GM23338 (cell line): ENCODE data around the gene CLN6. TPM values are rescaled to one million over a fixed set of nuclear protein-coding genes. Genes with fewer than 3 reads are reported as not detected.

Source experiments
- ATAC-seq: fragments of 200-7000 bp; cut with Tn5 transposase; 3 replicates; pipeline ENCODE4 v1.9.1; 2020
- DNase-seq: peaks from one replicate; pipeline ENCODE4 v3.0.0-alpha.2; 2015; ENCODE audit warnings: low spot score
- H2AFZ ChIP-seq: fragments of 200-600 bp; sonication (generic); 2 replicates; pipeline ENCODE4 v1.8.0; 2016; ENCODE audit warnings: antibody characterized with exemption, mild to moderate bottlenecking, moderate library complexity
- H3F3A ChIP-seq: fragments of 200-600 bp; sonication (generic); replicated peaks from 2 replicates; pipeline ENCODE4 v1.8.0; 2017; ENCODE audit warnings: antibody characterized with exemption, mixed run types, low read depth
- H3K27ac ChIP-seq: fragments of 200-600 bp; sonication (generic); 2 replicates; pipeline ENCODE4 v1.6.1; 2016; ENCODE audit warnings: low read depth
- H3K27me3 ChIP-seq: fragments of 200-600 bp; sonication (generic); 2 replicates; pipeline ENCODE4 v1.8.0; 2016; ENCODE audit warnings: mild to moderate bottlenecking, mixed run types, moderate library complexity; ENCODE audit not compliant: insufficient read depth
- H3K36me3 ChIP-seq: fragments of 200-600 bp; sonication (generic); 2 replicates; pipeline ENCODE4 v1.8.0; 2016; ENCODE audit warnings: mild to moderate bottlenecking; ENCODE audit not compliant: insufficient read depth
- H3K4me1 ChIP-seq: fragments of 200-600 bp; sonication (generic); 2 replicates; pipeline ENCODE4 v1.8.0; 2016; ENCODE audit warnings: mild to moderate bottlenecking, moderate library complexity; ENCODE audit not compliant: insufficient read depth
- H3K4me2 ChIP-seq: fragments of 200-600 bp; sonication (generic); 2 replicates; pipeline ENCODE4 v1.7.1; 2017; ENCODE audit warnings: mixed run types
- H3K4me3 ChIP-seq: fragments of 200-600 bp; sonication (generic); 2 replicates; pipeline ENCODE4 v1.6.1; 2016; ENCODE audit warnings: mixed run types
- H3K79me2 ChIP-seq: fragments of 200-600 bp; sonication (generic); replicated peaks from 2 replicates; pipeline ENCODE4 v1.8.0; 2017; ENCODE audit warnings: mild to moderate bottlenecking; ENCODE audit not compliant: insufficient read depth
- H3K9me2 ChIP-seq: fragments of 200-600 bp; sonication (generic); 2 replicates; pipeline ENCODE4 v1.8.0; 2017; ENCODE audit not compliant: insufficient read depth
- H4K20me1 ChIP-seq: fragments of 200-600 bp; sonication (generic); replicated peaks from 2 replicates; pipeline ENCODE4 v1.8.0; 2017; ENCODE audit warnings: mild to moderate bottlenecking; ENCODE audit not compliant: insufficient read depth
- H3K27ac Mint-ChIP-seq: 2 replicates; pipeline ENCODE4 v1.8.0; 2020; ENCODE audit warnings: inconsistent platforms, mild to moderate bottlenecking, moderate library complexity, mixed read lengths
- H3K27me3 Mint-ChIP-seq: 3 replicates; pipeline ENCODE4 v1.8.0; 2022; ENCODE audit warnings: low read depth, mild to moderate bottlenecking, moderate library complexity, mixed read lengths, inconsistent platforms; ENCODE audit not compliant: insufficient read depth, poor library complexity
- H3K36me3 Mint-ChIP-seq: 3 replicates; pipeline ENCODE4 v1.8.0; 2021; ENCODE audit warnings: low read depth, mild to moderate bottlenecking, inconsistent platforms, moderate library complexity, mixed read lengths
- H3K4me1 Mint-ChIP-seq: 3 replicates; pipeline ENCODE4 v1.8.0; 2020; ENCODE audit warnings: mild to moderate bottlenecking, inconsistent platforms, mixed read lengths
- H3K4me3 Mint-ChIP-seq: 3 replicates; pipeline ENCODE4 v1.8.0; 2021; ENCODE audit warnings: moderate library complexity, mild to moderate bottlenecking, inconsistent platforms, mixed read lengths
- H3K9me3 Mint-ChIP-seq: 3 replicates; pipeline ENCODE4 v1.8.0; 2020; ENCODE audit warnings: moderate library complexity, mild to moderate bottlenecking, inconsistent platforms, mixed read lengths
- CREB1 ChIP-seq: fragments of 250-450 bp; sonication (Bioruptor Pico); IDR thresholded peaks from 2 replicates; pipeline ENCODE4 v1.5.0; 2020; ENCODE audit warnings: low read depth, mild to moderate bottlenecking, moderate library complexity
- CTCF ChIP-seq, 2 experiments: fragments of 200-600 bp in 1 of 2; sonication (generic) in 1 of 2; conservative IDR thresholded peaks; 2 replicates each; pipeline versions ENCODE4 v1.5.1 to v1.6.1; 2016 to 2017; ENCODE audit warnings: antibody characterized with exemption in 2 of 2, low read depth in 2 of 2, mild to moderate bottlenecking in 2 of 2, moderate library complexity in 1 of 2
- ETS1 ChIP-seq: IDR thresholded peaks from 2 replicates; pipeline ENCODE4 v1.6.1; 2016; ENCODE audit warnings: antibody characterized with exemption
- EZH2 ChIP-seq: fragments of 200-600 bp; sonication (generic); IDR thresholded peaks from one replicate; pipeline ENCODE4 v1.8.0; 2017; ENCODE audit warnings: antibody characterized with exemption, mild to moderate bottlenecking, low read depth; ENCODE audit not compliant: unreplicated experiment
- EZH2phosphoT487 ChIP-seq: fragments of 200-600 bp; sonication (generic); IDR thresholded peaks from one replicate; pipeline ENCODE4 v1.8.1; 2018; ENCODE audit warnings: antibody characterized with exemption; ENCODE audit not compliant: unreplicated experiment
- JUNB ChIP-seq: IDR thresholded peaks from one replicate; pipeline ENCODE4 v1.6.1; 2016; ENCODE audit warnings: antibody characterized with exemption; ENCODE audit not compliant: unreplicated experiment
- NANOG ChIP-seq: IDR thresholded peaks from 2 replicates; pipeline ENCODE4 v1.6.1; 2016; ENCODE audit warnings: antibody characterized with exemption, borderline replicate concordance
- POLR2AphosphoS5 ChIP-seq: IDR thresholded peaks from 2 replicates; pipeline ENCODE4 v1.6.1; 2016; ENCODE audit warnings: antibody characterized with exemption, low read depth
- STAT1 ChIP-seq: IDR thresholded peaks from one replicate; pipeline ENCODE4 v1.6.1; 2016; ENCODE audit warnings: antibody characterized with exemption; ENCODE audit not compliant: unreplicated experiment
- ZNF114 ChIP-seq: fragments of 250-450 bp; sonication (Bioruptor Pico); IDR thresholded peaks from 2 replicates; pipeline ENCODE4 v1.5.0; 2020; ENCODE audit warnings: mild to moderate bottlenecking, moderate library complexity
- ZNF331 ChIP-seq: fragments of 250-450 bp; sonication (Bioruptor Pico); IDR thresholded peaks from 2 replicates; pipeline ENCODE4 v1.5.0; 2020; ENCODE audit warnings: low read depth, mild to moderate bottlenecking, moderate library complexity
- polyA plus RNA-seq: library from polyadenylated mRNA; unstranded; fragments of >200 nt; fragmentation: Nextera tagmentation; extraction: Ambion mirVana; gene quantifications from 2 replicates; pipeline ENCODE4 v1.2.1, GENCODE V29; 2016
- total RNA-seq: library from RNA; depleted of rRNA; stranded (reverse); fragments of >200 nt; shearing (Covaris generic); gene quantifications from 2 replicates; pipeline ENCODE4 v1.2.3, GENCODE V29; 2014
- TF ChIP-seq, protein P1 (sequence below): IDR thresholded peaks from one replicate; pipeline ENCODE4 v1.6.1; 2018; ENCODE audit warnings: antibody characterized with exemption; ENCODE audit not compliant: unreplicated experiment
- TF ChIP-seq, protein P2 (sequence below): fragments of 250-450 bp; sonication (Bioruptor Pico); IDR thresholded peaks from 2 replicates; pipeline ENCODE4 v1.5.0; 2020; ENCODE audit warnings: mild to moderate bottlenecking, moderate library complexity

Gene CLN6
- total and polyA plus RNA-seq, 2 experiments from 2014 or later = 20.7 to 69.5 TPM

- DNase-seq = no peak
- no peak for ATAC-seq
- H3K9me3 Mint-ChIP-seq = no peaks in the 10 kb centered on the region
- Histone ChIP-seq H3K27me3 (no peaks in the 10 kb centered on the region), H3K27ac (0 out of 2 replicates have a peak overlapping the region, but pooled peaks have one; percentile 59), H2AFZ (no peak overlapping the region), H3K9me2 (no peaks in the 10 kb centered on the region), H3K4me1 (peaks cover 28% of the 10 kb centered on the region), H3F3A (peaks cover 15% of the 10 kb centered on the region), H3K79me2 (peaks cover 23% of the 10 kb centered on the region), H3K36me3 (no peaks in the 10 kb centered on the region), H3K4me2 (no peak overlapping the region), H3K4me3 (no peak overlapping the region), H4K20me1 (peaks cover 17% of the 10 kb centered on the region; the same call in 1 of the 2 replicates)
- H3K36me3 Mint-ChIP-seq = peaks cover 10% of the 10 kb centered on the region
- H3K27ac Mint-ChIP-seq = peak overlapping the region; percentile 80; the same call in 1 of the 2 replicates
- H3K4me3 Mint-ChIP-seq = no peak overlapping the region; the same call in 2 of the 3 replicates
- H3K4me1 Mint-ChIP-seq = peaks cover 52% of the 10 kb centered on the region
- TF ChIP-seq NANOG = no peak
- TF ChIP-seq ZNF114 = no peak
- TF ChIP-seq, protein P1, sequence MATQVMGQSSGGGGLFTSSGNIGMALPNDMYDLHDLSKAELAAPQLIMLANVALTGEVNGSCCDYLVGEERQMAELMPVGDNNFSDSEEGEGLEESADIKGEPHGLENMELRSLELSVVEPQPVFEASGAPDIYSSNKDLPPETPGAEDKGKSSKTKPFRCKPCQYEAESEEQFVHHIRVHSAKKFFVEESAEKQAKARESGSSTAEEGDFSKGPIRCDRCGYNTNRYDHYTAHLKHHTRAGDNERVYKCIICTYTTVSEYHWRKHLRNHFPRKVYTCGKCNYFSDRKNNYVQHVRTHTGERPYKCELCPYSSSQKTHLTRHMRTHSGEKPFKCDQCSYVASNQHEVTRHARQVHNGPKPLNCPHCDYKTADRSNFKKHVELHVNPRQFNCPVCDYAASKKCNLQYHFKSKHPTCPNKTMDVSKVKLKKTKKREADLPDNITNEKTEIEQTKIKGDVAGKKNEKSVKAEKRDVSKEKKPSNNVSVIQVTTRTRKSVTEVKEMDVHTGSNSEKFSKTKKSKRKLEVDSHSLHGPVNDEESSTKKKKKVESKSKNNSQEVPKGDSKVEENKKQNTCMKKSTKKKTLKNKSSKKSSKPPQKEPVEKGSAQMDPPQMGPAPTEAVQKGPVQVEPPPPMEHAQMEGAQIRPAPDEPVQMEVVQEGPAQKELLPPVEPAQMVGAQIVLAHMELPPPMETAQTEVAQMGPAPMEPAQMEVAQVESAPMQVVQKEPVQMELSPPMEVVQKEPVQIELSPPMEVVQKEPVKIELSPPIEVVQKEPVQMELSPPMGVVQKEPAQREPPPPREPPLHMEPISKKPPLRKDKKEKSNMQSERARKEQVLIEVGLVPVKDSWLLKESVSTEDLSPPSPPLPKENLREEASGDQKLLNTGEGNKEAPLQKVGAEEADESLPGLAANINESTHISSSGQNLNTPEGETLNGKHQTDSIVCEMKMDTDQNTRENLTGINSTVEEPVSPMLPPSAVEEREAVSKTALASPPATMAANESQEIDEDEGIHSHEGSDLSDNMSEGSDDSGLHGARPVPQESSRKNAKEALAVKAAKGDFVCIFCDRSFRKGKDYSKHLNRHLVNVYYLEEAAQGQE = no peak
- no peak for TF ChIP-seq ETS1
- TF ChIP-seq EZH2 = no peak
- no peak for TF ChIP-seq POLR2AphosphoS5
- TF ChIP-seq EZH2phosphoT487 = no peak
- no peak for TF ChIP-seq JUNB
- no peak for TF ChIP-seq STAT1
- no peak for TF ChIP-seq CTCF (conservative IDR thresholded peaks at IDR 0.05; ENCODE audit: low read depth in 2 of 2)
- TF ChIP-seq, protein P2, sequence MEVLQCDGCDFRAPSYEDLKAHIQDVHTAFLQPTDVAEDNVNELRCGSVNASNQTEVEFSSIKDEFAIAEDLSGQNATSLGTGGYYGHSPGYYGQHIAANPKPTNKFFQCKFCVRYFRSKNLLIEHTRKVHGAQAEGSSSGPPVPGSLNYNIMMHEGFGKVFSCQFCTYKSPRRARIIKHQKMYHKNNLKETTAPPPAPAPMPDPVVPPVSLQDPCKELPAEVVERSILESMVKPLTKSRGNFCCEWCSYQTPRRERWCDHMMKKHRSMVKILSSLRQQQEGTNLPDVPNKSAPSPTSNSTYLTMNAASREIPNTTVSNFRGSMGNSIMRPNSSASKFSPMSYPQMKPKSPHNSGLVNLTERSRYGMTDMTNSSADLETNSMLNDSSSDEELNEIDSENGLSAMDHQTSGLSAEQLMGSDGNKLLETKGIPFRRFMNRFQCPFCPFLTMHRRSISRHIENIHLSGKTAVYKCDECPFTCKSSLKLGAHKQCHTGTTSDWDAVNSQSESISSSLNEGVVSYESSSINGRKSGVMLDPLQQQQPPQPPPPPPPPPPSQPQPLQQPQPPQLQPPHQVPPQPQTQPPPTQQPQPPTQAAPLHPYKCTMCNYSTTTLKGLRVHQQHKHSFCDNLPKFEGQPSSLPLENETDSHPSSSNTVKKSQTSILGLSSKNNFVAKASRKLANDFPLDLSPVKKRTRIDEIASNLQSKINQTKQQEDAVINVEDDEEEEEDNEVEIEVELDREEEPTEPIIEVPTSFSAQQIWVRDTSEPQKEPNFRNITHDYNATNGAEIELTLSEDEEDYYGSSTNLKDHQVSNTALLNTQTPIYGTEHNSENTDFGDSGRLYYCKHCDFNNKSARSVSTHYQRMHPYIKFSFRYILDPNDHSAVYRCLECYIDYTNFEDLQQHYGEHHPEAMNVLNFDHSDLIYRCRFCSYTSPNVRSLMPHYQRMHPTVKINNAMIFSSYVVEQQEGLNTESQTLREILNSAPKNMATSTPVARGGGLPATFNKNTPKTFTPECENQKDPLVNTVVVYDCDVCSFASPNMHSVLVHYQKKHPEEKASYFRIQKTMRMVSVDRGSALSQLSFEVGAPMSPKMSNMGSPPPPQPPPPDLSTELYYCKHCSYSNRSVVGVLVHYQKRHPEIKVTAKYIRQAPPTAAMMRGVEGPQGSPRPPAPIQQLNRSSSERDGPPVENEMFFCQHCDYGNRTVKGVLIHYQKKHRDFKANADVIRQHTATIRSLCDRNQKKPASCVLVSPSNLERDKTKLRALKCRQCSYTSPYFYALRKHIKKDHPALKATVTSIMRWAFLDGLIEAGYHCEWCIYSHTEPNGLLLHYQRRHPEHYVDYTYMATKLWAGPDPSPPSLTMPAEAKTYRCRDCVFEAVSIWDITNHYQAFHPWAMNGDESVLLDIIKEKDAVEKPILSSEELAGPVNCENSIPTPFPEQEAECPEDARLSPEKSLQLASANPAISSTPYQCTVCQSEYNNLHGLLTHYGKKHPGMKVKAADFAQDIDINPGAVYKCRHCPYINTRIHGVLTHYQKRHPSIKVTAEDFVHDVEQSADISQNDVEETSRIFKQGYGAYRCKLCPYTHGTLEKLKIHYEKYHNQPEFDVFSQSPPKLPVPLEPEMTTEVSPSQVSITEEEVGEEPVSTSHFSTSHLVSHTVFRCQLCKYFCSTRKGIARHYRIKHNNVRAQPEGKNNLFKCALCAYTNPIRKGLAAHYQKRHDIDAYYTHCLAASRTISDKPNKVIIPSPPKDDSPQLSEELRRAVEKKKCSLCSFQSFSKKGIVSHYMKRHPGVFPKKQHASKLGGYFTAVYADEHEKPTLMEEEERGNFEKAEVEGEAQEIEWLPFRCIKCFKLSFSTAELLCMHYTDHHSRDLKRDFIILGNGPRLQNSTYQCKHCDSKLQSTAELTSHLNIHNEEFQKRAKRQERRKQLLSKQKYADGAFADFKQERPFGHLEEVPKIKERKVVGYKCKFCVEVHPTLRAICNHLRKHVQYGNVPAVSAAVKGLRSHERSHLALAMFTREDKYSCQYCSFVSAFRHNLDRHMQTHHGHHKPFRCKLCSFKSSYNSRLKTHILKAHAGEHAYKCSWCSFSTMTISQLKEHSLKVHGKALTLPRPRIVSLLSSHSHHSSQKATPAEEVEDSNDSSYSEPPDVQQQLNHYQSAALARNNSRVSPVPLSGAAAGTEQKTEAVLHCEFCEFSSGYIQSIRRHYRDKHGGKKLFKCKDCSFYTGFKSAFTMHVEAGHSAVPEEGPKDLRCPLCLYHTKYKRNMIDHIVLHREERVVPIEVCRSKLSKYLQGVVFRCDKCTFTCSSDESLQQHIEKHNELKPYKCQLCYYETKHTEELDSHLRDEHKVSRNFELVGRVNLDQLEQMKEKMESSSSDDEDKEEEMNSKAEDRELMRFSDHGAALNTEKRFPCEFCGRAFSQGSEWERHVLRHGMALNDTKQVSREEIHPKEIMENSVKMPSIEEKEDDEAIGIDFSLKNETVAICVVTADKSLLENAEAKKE = no peak
- TF ChIP-seq ZNF331 (CRISPR knock-in tag) = no peak
- no peak for TF ChIP-seq CREB1
- H3K27me3 Mint-ChIP-seq = peaks cover 27% of the 10 kb centered on the region
These were observed 19.7 kb downstream of the CLN6 start for GRCh38 chr15:68209735-68210408.
